ENCODE results near the gene HOGA1.
"Not testable (repeated sequence)": the region's sequence is repeated elsewhere in the genome, so short reads cannot be mapped to it uniquely, and the experiment has no call there.

Gene HOGA1

DNA sequence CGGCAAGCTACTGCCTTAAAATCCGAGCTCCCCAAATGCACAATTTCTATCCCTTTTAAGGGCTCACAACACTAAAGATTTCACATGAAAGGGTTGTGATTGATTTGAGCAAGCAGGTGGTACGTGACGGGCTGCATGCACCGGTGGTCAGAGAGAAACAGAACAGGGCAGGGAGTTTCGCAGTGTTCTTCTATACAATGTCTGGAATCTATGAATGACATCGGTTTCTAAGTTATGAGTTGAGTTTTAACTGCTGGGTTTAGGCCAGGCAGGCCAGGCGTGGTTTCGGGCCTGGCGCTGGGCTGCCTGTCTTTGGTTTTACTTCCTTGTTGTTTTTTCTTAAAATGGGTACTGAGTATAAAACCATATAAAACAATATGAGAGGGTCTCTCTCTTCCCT, 28.6 kb upstream of the HOGA1 start:
- not testable (repeated sequence) for FAIRE-seq

DNA sequence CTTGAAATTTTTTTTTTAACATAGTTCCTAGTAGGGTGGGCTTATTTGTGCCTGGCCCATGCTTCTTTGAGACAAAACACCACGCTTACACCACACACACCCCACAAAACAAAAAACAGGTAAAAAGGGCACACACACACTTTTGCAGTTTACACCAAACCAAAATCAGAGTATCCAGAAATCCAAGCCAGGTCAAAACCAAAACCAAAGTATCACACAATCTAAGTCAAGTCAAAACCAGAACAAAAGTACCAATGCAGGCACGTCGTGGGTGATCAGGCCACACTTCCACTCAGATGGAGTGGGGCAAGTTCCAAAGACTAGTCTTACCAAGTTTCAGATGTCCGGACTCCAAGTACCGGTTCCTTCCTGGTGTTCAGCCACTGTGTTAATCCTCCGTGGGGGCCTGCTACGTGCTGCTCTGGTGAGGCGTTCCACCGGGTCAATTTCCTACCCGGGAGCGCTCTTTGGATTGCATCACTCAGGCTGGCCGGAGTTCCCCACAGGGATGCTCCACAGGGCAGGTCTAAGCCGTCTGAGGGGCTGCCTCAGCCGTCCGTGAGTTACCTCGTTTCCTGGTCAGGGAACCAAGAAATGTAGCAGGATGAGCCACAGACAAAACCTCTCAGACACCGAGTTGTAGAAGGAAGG, 23.3 kb upstream of the HOGA1 start:
- not testable (repeated sequence) for FAIRE-seq

DNA sequence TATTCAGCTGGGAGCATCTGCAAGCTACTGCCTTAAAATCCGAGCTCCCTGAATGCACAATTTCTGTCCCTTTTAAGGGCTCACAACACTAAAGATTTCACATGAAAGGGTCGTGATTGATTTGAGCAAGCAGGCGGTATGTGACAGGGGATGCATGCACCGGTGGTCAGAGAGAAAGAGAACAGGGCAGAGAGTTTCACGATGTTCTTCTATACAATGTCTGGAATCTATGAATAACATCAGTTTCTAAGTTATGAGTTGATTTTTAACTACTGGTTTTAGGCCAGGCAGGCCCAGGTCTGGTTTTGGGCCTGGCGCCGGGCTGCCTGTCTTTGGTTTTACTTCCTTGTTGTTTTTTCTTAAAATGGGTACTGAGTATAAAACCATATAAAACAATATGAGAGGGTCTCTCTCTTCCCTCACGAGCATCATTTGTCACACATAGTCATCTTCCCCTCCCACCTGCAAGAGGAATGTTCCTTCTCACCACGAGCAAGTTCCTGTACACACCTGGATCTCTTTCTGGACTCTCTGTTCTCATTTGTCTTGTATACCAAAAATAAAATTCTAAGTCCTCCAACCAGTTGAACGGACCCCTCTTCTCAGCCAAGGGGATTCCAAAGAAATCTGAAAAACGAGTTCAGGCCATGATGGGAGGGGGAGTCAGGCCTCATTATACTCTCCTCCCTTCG, 22.7 kb upstream of the HOGA1 start:
- not testable (repeated sequence) for FAIRE-seq

DNA sequence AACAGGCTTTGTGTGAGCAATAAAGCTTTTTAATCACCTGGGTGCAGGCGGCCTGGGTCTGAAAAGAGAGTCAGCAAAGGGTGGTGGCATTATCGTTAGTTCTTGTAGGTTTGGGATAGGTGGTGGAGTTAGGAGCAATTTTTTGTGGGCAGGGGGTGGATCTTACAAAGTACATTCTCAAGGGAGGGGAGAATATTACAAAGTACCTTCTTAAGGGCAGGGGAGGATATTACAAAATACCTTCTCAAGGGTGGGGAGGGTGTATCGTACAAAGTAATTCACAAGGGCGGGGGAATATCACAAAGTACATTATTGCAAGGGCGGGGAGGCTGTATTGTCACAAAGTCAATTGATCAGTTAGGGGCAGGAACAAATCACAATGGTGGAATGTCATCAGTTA, 21.9 kb upstream of the HOGA1 start:
- not testable (repeated sequence) for FAIRE-seq

DNA sequence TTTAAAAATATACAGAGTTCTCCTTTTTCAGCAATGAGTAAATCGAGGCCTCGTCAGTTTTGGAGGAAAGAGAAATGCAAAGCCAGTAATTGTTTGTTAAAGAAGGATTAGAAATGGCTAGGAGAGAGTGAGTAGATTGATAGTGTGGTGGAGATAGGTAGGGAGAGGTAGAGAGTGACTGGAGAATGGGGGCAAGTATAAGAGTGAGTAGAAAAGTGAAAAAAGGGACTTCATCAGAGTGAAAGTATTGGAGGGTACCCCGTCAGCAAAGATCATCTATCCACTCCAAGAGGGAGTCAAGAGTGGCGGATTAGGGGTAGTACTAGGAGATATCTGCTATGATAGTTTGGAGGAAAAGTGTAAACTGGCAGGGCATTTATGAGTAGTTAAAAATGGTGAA, 20.9 kb upstream of the HOGA1 start:
- no peak for FAIRE-seq

DNA sequence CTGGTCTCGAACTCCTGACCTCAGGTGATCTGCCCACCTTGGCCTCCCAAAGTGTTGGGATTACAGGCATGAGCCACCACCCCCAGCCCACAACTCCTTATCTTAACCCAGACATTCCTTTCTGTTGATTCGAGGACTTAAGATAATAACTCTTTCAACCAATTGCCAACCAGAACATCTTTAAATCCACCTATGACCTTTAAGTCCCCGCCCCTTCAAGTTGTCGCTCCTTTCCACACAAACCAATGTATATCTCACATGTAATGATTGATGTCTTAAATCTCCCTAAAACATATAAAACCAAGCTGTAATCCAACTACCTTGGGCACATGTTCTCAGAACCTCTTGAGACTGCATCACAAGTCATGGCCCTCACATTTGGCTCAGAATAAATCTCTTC, 19.4 kb upstream of the HOGA1 start:
- no peak for FAIRE-seq

DNA sequence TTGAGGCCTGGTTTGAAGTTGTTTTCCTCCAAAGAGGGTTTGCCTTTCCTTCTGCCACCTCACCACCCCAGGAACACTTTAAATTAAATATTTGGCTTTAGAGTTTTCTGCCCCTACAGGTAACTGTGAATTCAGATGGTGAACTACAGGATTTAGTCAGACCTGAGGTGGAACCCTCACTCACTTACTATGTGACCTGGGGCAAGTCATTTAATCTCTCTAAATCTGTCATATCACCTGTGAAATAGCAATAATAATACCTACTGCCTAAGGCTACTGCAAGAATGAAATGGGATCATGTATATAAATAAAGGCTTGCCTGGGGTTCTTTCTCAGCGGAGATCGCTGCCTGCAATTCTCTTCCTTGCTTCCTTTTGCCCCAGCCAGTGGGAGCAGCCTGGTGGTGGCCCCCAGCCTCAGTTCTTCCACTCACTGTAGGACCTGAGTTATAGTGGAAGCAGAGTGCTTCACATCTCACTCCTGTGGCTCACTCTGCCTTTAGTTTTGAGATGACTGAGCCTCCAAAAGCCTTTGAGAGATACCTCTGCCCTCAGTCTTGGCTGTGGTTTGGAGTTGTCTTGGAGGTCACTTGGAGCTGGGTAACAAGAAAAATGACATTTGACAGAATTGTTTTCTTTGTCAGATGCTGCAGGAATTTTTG, 17.7 kb upstream of the HOGA1 start:
- no peak for FAIRE-seq

DNA sequence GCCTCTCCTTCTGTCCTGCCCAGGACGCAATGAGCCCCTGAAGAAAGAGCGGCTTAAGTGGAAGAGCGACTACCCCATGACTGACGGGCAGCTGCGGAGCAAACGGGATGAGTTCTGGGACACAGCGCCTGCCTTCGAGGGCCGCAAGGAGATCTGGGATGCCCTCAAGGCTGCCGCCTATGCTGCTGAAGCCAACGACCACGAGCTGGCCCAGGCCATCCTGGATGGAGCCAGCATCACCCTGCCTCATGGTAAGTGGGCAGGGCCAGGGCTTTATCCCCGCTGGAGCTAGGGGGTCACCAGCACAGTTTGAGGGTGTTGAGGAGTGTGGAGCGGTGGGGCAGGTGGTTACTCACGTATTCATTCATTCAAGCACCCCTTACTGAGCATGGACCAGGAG, 16.3 kb upstream of the HOGA1 start:
- no peak for FAIRE-seq

DNA sequence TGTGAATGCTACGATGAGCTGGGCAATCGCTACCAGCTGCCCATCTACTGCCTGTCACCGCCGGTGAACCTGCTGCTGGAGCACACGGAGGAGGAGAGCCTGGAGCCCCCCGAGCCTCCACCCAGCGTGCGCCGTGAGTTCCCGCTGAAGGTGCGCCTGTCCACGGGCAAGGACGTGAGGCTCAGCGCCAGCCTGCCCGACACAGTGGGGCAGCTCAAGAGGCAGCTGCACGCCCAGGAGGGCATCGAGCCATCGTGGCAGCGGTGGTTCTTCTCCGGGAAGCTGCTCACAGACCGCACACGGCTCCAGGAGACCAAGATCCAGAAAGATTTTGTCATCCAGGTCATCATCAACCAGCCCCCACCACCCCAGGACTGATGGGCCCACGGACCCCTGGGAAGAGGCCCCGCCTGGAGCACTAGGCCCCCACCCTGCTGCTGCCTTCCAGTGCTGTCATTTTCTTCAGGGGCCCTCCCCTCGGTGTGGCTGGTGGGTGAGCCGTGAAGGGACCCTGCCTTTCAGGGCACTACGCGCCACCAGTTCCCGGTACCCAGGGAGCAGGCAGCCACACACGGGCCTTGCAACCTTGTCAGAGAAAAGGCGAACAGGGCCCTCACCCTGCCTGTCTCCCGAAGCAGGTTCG, 13.9 kb upstream of the HOGA1 start:
- FAIRE-seq, result no peak

DNA sequence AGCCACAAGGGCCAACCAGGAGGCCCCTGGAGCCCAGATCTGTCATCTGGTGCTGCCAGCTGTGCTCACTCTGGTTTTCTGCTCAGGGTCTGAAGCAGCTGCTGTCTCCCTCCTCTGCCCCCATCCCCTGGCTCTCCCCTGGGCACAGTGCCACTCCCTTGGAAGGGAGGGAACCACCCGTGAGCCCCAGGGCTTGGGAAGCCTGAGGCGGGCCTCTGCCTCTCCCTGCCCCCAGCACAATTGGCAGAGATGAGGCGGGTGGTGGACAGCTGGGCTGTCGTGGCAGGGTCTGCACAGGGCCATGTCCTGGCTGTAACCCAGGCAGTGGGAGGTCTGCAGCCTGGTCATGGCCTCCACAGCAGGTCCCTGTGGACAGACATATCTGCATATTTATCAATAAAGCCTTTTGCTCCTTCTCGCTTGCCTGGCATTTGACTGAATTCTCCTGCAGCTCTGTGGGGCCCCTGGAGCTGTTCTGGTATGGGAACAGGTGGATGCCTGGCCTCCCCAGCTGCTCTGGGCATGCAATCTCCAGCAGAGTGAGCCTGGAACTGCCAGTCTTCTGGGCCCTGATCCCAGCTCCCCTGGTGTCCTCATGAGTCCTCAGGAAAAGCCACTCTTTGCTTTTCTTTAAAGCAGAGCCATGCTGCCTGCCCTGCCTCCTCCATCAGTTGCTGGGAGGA, 13.3 kb upstream of the HOGA1 start:
- no peak for FAIRE-seq

DNA sequence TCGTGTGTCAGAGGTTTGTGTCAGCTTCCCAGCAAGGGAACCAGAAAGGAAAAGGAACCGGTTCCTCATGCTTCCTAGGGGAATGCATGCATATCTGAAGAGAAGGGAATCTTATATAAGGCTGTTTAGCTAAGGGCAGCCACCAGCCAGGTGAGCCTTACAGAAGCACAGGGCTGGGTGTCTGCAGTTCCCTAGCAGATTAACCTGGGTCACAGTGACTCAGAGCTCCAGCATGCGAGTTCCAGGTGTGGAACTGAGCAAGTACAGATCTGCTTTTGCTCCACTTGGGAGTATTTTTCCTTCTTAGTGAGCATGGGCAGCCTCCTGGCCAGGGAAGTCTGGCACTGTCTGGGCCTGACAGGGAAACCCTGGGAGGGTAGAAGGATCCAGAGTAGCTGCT, 12.6 kb upstream of the HOGA1 start:
- no peak for FAIRE-seq

DNA sequence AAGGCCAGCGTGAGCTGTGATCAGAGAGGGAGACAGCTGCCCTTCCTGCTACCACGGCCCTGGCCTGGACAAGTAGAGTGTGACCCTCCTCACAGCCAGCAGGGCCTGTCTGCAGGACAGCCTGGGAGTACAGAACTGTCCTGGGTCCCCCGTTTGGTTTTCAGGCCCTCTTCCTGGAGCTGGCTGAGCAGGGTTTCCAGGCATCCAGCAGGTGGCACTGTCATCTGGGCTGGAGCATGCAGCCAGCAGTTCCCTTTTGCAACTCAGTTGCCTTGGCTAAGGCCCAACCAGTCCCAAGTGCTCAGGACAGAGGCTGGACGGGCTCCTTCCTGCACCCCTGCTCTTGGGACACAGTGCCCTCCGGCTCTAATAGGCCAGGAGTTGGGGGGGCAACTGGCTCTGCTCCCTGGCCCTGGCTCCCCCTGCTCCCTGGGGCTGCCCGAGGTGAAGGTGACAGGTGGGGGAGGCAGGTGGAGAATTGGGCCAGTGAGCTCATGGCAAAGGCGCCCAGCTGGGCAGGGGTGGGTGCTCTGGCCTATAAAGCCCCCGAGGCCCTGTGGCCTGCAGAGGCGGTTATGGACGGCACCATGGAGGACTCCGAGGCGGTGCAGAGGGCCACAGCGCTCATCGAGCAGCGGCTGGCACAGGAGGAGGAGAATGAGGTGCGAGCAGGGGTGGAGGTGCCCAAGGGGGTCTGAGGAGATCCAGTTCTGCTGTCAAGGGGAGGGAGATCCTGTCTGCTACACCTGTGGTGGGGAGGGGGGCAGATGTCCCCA, 11.8 kb upstream of the HOGA1 start, which contains the start of gene ANKRD2:
ANKRD2 (plus strand) TSS at position 566 of the 776 bp plus-strand sequence; CDS start at position 576, 10 bp downstream.
- FAIRE-seq, result no peak

DNA sequence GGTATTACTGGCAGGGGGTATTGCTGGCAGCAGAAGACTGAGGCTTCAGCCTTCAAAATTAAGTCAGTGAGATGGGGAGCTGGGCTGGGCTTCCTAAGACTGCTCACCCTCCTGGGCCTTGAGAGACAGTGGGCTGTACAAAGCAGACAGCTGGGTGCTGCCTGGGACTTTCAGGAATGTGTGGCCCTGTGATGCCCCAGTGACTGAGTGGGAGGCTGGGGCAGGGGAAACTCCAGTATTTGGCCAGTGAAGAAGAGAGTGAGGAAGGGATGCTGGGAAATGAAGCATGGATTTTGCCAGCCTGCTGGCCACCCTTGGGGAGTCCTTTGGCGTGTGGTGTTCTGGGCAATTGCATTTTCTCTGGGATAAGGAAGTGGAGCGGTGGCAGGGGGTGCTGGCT, 11.2 kb upstream of the HOGA1 start:
- no peak for FAIRE-seq

DNA sequence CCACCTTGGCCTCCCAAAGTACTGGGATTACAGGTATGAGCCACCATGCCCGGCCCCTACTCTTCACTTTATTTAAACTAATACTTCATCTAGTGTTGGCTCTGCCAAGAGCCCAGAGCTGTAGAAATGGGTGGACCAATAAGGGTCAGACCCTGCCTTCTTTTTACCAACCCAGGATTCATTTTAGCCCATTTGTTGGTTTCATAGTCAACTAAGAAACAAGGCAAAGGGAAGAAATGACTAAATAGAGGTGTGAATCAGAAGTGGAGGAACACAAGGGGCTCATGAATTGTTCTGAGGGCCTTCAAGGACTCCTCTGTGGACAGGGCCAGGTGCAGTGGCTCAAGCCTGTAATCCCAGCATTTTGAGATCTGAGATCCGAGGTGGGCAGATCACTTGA, 10.5 kb upstream of the HOGA1 start:
- no peak for FAIRE-seq

DNA sequence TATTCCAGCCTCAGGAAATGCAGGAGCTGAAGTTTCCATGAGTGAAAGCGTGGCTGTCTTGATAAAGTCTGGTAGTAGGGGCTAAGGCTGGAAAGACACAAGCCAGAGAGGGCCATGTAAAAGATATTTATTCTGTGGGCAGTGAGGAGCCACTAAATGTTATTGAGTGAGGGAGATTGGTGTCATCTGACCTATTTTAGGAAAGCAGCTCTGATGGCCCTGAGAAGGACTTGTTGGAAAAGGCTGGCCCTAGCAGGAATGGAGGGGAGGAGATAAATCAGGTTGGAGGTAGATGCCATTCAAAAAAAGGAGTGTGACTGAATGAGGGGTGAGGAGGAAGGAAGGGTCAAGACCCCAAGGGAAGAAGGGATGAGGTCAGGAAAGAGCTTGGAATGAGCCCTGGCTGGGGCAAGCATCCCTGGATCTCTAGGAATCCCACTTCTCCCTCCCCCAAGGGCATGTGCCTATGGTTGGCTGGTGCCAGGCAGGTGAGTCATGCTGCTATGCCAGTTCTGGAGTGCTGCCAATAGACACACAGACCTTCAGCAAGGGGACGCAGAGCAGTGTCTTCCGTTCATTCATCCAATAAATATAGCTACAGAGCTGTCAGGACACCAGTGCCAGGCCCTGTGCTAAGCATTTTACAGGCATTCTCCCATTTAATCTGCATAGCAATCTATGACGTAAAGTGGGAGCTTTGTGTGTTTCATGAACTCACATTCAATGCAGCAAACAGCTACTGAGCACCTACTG, 9.6 kb upstream of the HOGA1 start:
- no peak for FAIRE-seq

DNA sequence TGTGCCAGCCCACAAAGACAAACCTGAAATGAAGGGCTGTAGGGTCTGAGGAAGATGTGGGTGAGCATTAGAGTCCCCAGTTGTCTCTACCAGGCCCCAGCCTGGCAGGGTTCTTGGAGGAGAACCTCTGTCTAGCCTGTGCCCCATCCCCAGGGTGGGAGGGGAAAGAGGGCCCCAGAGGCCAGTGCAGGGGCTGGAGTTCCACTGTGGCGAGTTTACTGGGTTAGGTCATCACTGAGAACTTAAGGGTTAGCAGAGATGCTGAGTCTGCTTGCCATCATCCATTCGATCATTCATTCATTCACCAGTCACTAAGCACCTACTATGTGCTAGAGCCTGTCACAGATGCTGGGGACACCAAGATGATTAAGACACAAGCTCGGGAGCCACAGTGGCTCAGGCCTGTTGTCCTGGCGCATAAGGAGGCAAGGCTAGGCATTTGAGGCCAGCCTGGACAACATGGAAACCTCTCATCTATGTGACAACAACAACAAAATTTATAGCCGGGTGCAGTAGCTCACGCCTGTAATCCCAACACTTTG, 9.0 kb upstream of the HOGA1 start:
- FAIRE-seq, result no peak

DNA sequence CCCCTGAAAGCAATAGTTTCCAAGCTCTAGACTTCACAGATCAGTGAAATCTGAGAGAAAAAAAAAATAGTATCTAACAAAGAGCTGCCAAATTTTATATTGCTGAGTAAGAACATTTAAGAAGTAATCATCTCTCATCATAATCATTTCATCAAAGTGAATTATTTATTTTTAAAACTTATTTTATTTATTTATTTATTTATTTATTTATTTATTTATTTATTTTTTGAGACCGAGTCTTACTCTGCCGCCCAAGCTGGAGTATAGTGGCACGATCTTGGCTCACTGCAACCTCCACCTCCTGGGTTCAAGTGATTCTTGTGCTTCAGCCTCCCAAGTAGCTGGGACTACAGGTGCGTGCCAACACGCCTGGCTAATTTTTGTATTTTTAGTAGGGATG, 7.7 kb upstream of the HOGA1 start:
- FAIRE-seq, result peak; percentile 62

DNA sequence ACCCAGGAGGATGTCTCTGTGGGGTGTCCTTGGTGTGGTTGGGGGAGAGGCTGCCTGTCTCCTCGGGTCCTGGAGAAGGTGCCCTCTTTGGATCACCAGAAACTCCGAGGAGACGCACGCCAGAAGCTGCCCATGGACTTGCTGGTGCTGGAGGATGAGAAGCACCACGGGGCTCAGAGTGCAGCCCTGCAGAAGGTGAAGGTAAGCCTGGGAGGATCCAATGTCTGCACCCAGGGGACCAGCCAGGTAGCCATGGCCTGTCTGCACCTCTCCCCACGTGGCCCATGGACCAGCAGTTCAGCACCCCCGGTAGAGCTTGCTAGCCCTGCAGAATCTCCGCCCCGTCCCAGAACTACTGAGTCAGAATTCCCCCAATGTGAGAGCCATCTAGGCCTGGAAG, 6.5 kb upstream of the HOGA1 start:
- FAIRE-seq, result no peak

DNA sequence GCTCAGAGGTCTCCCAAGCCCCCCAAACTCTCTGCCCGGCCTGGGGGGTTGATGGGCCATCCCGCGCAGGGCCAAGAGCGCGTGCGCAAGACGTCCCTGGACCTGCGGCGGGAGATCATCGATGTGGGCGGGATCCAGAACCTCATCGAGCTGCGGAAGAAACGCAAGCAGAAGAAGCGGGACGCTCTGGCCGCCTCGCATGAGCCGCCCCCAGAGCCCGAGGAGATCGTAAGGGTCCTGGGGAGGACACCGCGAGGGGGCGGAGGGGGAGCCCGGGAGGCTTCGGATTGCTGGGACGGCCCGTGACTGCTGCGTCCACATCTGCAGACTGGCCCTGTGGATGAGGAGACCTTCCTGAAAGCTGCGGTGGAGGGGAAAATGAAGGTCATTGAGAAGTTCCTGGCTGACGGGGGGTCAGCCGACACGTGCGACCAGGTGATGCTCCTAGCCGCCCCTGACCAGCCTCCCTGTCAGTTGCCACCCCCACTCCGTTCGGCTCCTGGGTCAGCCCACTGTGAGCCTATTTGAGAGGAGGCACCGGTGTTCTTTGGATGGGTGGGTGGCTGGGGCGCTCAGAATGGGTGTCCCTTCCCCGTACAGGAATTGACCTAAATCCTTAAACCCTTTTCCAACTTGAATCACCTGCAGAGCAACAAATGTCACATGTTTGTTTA, 5.9 kb upstream of the HOGA1 start:
- FAIRE-seq, result no peak

All from endometrium (tissue), 2 donors.